Measurements from ENCODE around the gene D2HGDH. TPM values are rescaled to one million over a fixed set of nuclear protein-coding genes. Genes with fewer than 3 reads are reported as not detected.

Gene D2HGDH
- total and polyA plus RNA-seq, 2 of the 13 experiments (the other 11 are each of a cell fraction or from before 2014, with no cell fraction given), result 19.2 to 20.3 TPM

- DNase-seq (ENCODE audit: low spot score) (peak; percentile 89), FAIRE-seq (no peak), ATAC-seq (peak; percentile 74)
- ChIA-PET POLR2A (interaction anchor here (0.6 to 7.5 kb wide), 23 partner anchors 11 to 387 kb away, joined by 3 to 234 read pairs (median 6); partner anchors contain the start of genes ATG4B, D2HGDH, DTYMK and NEU4), CTCF (ENCODE audit: low intra/inter-chr PET ratio, low total read pairs) (no interaction called here)
- BruUV-seq (replicated peaks), result TSS peak; percentile 88
- Histone ChIP-seq H2AFZ (ENCODE audit: low read length) (no peak within 1 kb of the TSS), H3K4me3 (replicated peaks in 1 of 3; ENCODE audit: insufficient read depth in 1 of 3, low read depth in 2 of 3, low read length in 3 of 3) (peak within 1 kb of the TSS; percentile 81 to 99 (median 94)), H3K4me2 (ENCODE audit: low read depth, low read length) (peak within 1 kb of the TSS; percentile 98), H3K27me3 (ENCODE audit: control insufficient read depth in 1 of 2, insufficient read depth in 2 of 2, low read length in 2 of 2) (no peaks in the 10 kb centered on the region), H3K4me1 (ENCODE audit: insufficient read depth, low read length) (peaks cover 30% of the 10 kb centered on the region), H4K20me1 (ENCODE audit: insufficient read depth, low read length) (peaks cover 18% of the 10 kb centered on the region; the same call in 1 of the 2 replicates), H3K9ac (ENCODE audit: insufficient read depth, low read depth, low read length) (peak within 1 kb of the TSS; percentile 100), H3K27ac (ENCODE audit: extremely low read length, insufficient read depth, low read length) (peak within 1 kb of the TSS; percentile 98), H3K79me2 (ENCODE audit: insufficient read depth, low read length) (peaks cover 25% of the 10 kb centered on the region), H3K36me3 (replicated peaks in 1 of 2; ENCODE audit: control insufficient read depth in 1 of 2, insufficient read depth in 2 of 2, low read length in 2 of 2) (peaks cover 13 to 20% of the 10 kb centered on the region in 2 experiments), H3K9me3 (ENCODE audit: low read length) (peaks cover 10% of the 10 kb centered on the region; the same call in 1 of the 2 replicates)
- in situ Hi-C loops (cut with HindIII; ENCODE audit: extremely low pct_ligation_motif_present, low pct_unique_long_range_greater_than_20kb), result no loop called here
- intact Hi-C loops (cut with micrococcal nuclease; ENCODE audit: unreplicated experiment), result loop anchor here (1.0 kb wide), 1 partner anchor 15 kb away; the partner anchor contains the start of gene DTYMK
- WGBS (ENCODE audit: low lambda C conversion rate), result under 1% methylated on average over 39 of the region's 96 CpGs
- TF ChIP-seq ETS1 (CRISPR knock-in tag; IDR thresholded peaks at IDR 0.05) (peak; percentile 82), HNF4G (IDR thresholded peaks at IDR 0.05; ENCODE audit: borderline replicate concordance, low read depth, low read length) (no peak), HNF4G (CRISPR knock-in tag; IDR thresholded peaks at IDR 0.05; ENCODE audit: borderline replicate concordance, low read depth) (no peak; the same call in 1 of the 2 replicates), PAXIP1 (CRISPR knock-in tag; conservative IDR thresholded peaks at IDR 0.05) (peak; percentile 55), ZNF678 (CRISPR knock-in tag; IDR thresholded peaks at IDR 0.05) (peak; percentile 74; the same call in 1 of the 2 replicates), ZNF703 (CRISPR knock-in tag; IDR thresholded peaks at IDR 0.05; ENCODE audit: borderline replicate concordance) (peak; percentile 93), FOXP4 (CRISPR knock-in tag; IDR thresholded peaks at IDR 0.05) (no peak), TBL1XR1 (IDR thresholded peaks at IDR 0.05; ENCODE audit: borderline replicate concordance, low read length, partially characterized antibody) (no peak), PPARG (CRISPR knock-in tag; conservative IDR thresholded peaks at IDR 0.05) (peak; percentile 18; the same call in 1 of the 2 replicates), NCOA5 (CRISPR knock-in tag; IDR thresholded peaks at IDR 0.05) (no peak), ATF2 (CRISPR knock-in tag; IDR thresholded peaks at IDR 0.05) (peak; percentile 34), MXD1 (CRISPR knock-in tag; IDR thresholded peaks at IDR 0.05) (peak; percentile 98; the same call in 1 of the 2 replicates), IRX3 (CRISPR knock-in tag; IDR thresholded peaks at IDR 0.05; ENCODE audit: borderline replicate concordance, low read depth) (peak; percentile 87)
These were observed 32.9 kb upstream of the D2HGDH start, which contains the start of gene ING5 for GRCh38 chr2:241701399-241702154. Gene ING5, plus strand, starts transcription at chr2:241702039. Its CDS starts 27 bp downstream, at chr2:241702066.

All from HepG2 (cell line).